ENCODE data around the gene ERRFI1. TPM values are rescaled to one million over a fixed set of nuclear protein-coding genes. Genes with fewer than 3 reads are reported as not detected.
A peak's percentile ranks its signal among the peaks of the same experiment; 100 is the strongest.
"Not testable (repeated sequence)": the region's sequence is repeated elsewhere in the genome, so short reads cannot be mapped to it uniquely, and the experiment has no call there.

Gene ERRFI1, protein sequence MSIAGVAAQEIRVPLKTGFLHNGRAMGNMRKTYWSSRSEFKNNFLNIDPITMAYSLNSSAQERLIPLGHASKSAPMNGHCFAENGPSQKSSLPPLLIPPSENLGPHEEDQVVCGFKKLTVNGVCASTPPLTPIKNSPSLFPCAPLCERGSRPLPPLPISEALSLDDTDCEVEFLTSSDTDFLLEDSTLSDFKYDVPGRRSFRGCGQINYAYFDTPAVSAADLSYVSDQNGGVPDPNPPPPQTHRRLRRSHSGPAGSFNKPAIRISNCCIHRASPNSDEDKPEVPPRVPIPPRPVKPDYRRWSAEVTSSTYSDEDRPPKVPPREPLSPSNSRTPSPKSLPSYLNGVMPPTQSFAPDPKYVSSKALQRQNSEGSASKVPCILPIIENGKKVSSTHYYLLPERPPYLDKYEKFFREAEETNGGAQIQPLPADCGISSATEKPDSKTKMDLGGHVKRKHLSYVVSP
- 92.8 TPM for total RNA-seq
- long read RNA-seq, transcript ERRFI1-203 (3 exons, 995 nt) = minor isoform, 5 of 91 reads
- long read RNA-seq, transcript ERRFI1-201 (4 exons, 3,104 nt) = major isoform, 57 of 91 reads
- long read RNA-seq, partial matches to known transcripts = 10 of 91 reads
- long read RNA-seq, other reads (novel, unspliced or antisense) = 16 of 91 reads

DNA sequence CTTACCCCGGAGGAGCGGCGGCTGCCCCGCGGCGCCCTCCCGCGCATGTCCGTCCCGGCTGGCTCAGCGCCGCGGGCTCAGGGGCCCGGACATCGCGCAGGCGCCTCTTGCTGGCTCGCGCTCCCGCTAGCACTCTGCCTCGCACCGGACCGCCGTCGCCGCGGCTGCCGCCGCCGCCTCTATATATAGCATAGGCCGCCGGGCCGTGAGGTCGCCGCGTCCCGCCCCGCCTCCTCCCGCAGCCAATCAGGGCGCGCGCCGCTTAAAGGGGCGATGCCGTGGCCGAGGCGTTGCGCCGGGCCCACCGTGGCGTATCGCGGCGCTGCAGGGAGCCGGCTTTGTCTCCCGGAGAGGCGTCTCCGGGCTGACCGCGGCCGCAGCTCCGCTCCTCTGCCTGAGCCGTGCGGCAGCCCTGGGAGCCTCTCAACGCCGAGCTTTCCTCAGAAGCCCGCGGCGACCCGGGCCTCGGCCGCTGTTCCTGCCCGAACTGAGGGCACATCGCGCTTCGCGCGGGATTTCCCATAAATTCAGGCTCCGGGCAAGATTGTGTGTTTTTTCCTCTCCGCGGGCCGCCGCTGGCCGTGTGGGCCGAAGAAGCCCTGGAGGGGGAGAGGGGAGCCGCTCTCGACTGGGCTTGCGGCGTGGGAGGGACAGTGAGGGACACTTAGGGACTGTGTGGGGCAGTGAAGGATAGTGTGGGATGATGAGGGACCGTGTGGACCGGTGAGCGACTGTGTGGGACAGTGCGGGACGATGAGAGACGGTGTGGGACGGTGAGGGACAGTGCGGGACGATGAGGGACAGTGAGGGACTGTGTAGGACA lies at the start of gene ERRFI1:
TSS of gene ERRFI1 (minus strand) at position 157 of the 823 bp plus-strand sequence. CDS start 10,690 bp downstream, outside the sequence.
- intact Hi-C loops (cut with DNase I) = loop anchor here (10.0 kb wide), 1 partner anchor 288 kb away; the partner anchor contains the start of gene SLC45A1
- Histone ChIP-seq H3K9me3 (no peaks in the 10 kb centered on the region), H3K4me1 (peaks cover 31% of the 10 kb centered on the region), H3K4me3 (peak within 1 kb of the TSS; percentile 76), H3K27me3 (no peaks in the 10 kb centered on the region), H3K36me3 (no peaks in the 10 kb centered on the region), H3K27ac (peak within 1 kb of the TSS; percentile 95)
- ATAC-seq = peak; percentile 95
- TF ChIP-seq, protein P1, sequence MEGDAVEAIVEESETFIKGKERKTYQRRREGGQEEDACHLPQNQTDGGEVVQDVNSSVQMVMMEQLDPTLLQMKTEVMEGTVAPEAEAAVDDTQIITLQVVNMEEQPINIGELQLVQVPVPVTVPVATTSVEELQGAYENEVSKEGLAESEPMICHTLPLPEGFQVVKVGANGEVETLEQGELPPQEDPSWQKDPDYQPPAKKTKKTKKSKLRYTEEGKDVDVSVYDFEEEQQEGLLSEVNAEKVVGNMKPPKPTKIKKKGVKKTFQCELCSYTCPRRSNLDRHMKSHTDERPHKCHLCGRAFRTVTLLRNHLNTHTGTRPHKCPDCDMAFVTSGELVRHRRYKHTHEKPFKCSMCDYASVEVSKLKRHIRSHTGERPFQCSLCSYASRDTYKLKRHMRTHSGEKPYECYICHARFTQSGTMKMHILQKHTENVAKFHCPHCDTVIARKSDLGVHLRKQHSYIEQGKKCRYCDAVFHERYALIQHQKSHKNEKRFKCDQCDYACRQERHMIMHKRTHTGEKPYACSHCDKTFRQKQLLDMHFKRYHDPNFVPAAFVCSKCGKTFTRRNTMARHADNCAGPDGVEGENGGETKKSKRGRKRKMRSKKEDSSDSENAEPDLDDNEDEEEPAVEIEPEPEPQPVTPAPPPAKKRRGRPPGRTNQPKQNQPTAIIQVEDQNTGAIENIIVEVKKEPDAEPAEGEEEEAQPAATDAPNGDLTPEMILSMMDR (IDR thresholded peaks at IDR 0.05) = no peak
- peak; percentile 97 for DNase-seq

DNA sequence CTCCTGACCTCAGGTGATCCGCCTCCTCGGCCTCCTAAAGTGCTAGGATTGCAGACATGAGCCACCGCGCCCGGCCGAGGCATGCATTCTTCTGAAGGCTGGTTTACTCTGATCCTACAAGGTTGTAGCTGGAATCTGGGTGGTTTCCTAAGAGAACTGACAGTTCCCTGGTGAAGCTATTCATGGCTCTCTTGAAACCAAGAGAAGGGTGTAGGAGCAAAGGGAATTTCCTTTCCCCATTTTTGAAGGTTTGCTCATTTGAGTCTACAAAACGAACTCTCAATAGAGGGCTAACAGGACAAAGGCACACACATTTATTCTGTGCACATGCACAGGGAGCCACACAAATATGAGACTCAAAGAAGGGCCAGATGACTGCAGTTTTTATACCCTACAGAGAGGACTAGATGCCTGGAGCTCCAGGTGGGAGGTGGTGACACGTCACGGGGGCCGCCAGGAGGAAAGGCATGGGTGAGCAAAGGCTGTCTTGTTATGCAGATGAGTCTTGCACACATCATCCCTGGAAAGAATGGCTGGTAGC lies 49.5 kb upstream of the ERRFI1 start:
- no peaks in the 10 kb centered on the region for H3K36me3 ChIP-seq
- intact Hi-C loops (cut with DNase I) = no loop called here
- H3K4me1 ChIP-seq = peaks cover 10% of the 10 kb centered on the region
- no peaks in the 10 kb centered on the region for H3K9me3 ChIP-seq
- DNase-seq (peak; percentile 78), ATAC-seq (peak; percentile 74)
- H3K4me3 ChIP-seq = no peak overlapping the region
- H3K27me3 ChIP-seq = no peaks in the 10 kb centered on the region
- peak overlapping the region; percentile 51 for H3K27ac ChIP-seq
- TF ChIP-seq, protein P1 (IDR thresholded peaks at IDR 0.05) = no peak

DNA sequence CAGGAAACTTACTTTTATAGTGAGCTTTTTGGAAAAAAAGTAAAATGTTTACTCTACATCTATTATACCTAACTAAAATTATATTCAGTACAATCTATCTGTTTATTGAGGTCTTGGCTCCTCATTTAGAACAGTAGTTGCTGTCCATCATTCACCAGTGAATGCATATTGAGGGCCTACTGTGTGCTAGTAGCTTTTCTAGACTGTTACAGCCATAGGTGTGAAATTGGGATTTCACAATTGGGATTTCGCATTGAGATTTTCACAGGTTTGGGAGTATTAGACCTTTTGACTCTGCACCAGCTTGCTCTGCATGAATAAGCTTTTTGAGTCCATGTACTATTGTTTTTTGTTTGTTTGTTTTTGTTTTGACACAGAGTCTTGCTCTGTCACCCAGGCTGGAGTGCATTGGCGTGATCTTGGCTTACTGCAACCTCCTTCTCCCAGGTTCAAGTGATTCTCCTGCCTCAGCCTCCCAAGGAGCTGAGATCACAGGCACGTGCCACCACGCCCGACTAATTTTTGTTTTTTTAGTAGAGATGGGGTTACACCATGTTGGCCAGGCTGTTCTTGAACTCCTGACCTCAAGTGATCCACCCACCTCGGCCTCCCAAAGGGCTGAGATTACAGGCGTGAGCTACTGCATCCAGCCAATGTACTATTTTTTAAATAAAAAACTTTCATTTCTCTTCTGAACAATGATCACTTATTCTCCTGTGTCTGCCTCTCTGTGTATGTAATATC lies 47.2 kb upstream of the ERRFI1 start:
- no peak for ATAC-seq
- intact Hi-C loops (cut with DNase I) = no loop called here
- no peaks in the 10 kb centered on the region for H3K27me3 ChIP-seq
- DNase-seq = no peak
- no peaks in the 10 kb centered on the region for H3K9me3 ChIP-seq
- TF ChIP-seq, protein P1 (IDR thresholded peaks at IDR 0.05) = no peak
- H3K4me3 ChIP-seq = no peak overlapping the region
- no peaks in the 10 kb centered on the region for H3K36me3 ChIP-seq
- peaks cover 10% of the 10 kb centered on the region for H3K4me1 ChIP-seq
- H3K27ac ChIP-seq = no peak overlapping the region

DNA sequence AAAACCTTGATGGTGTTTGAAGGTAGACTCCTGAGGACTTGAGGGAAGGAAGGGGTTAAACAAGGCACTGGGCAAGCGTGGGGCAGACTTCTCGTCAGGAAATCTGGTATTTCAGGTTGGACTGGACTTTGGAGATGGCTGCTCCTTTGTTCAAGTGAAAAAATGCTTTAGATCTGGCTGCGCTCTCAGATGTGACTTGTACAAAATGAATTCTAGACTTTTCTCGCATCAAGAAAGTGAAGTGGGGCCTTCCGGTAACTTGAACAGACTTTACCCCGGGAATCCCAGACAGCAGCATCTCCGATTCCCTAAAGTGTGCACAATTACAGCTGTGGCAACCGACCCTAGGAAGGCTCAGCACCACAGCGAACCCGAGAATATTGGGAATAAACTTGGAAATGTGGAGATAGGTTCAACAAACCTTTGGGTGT lies 44.3 kb upstream of the ERRFI1 start:
- Histone ChIP-seq H3K36me3 (no peaks in the 10 kb centered on the region), H3K4me3 (no peak overlapping the region), H3K4me1 (no peaks in the 10 kb centered on the region), H3K9me3 (no peaks in the 10 kb centered on the region), H3K27ac (peak overlapping the region; percentile 65), H3K27me3 (no peaks in the 10 kb centered on the region)
- DNase-seq = no peak
- intact Hi-C loops (cut with DNase I) = no loop called here
- ATAC-seq = peak; percentile 89
- TF ChIP-seq, protein P1 (IDR thresholded peaks at IDR 0.05) = no peak

DNA sequence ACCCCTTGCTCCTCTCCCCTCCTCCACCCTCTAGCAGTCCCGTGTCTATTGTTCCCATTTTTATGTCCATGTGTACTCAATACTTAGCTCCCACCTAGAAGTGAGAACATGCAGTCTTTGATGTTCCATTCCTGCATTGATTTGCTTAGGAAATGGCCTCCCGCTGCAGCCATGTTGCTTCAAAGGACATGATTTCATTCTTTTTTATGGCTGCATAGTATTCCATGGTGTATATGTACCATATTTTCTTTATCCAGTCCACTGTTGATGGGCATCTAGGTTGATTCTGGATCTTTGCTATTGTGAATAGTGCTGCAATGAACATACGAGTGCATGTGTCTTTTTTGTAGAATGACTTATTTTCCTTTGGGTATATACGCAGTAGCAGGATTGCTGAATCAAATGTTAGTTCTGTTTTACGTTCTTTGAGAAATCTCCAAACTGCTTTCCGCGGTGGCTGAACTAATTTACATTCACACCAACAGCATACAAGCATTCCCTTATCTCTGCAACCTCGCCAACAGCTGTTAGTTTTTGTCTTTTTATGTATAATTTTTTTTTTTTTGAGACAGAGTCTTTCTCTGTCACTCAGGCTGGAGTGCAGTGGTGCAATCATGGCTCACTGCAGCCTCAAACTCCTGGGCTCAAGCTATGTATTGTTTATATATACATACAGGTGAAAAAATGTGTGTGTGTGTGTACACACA lies 43.7 kb upstream of the ERRFI1 start:
- H3K4me1 ChIP-seq; ATAC-seq; intact Hi-C loops (cut with DNase I); H3K4me3 ChIP-seq; H3K36me3 ChIP-seq; H3K9me3 ChIP-seq; H3K27me3 ChIP-seq; H3K27ac ChIP-seq; DNase-seq: not testable (repeated sequence)
